ENCODE results near the gene IQGAP1. TPM values are rescaled to one million over a fixed set of nuclear protein-coding genes. Genes with fewer than 3 reads are reported as not detected.
"Not testable (repeated sequence)": the region's sequence is repeated elsewhere in the genome, so short reads cannot be mapped to it uniquely, and the experiment has no call there.

Gene IQGAP1
- total RNA-seq, 6 experiments from 2014 or later: 172 to 201 (median 185) TPM

DNA sequence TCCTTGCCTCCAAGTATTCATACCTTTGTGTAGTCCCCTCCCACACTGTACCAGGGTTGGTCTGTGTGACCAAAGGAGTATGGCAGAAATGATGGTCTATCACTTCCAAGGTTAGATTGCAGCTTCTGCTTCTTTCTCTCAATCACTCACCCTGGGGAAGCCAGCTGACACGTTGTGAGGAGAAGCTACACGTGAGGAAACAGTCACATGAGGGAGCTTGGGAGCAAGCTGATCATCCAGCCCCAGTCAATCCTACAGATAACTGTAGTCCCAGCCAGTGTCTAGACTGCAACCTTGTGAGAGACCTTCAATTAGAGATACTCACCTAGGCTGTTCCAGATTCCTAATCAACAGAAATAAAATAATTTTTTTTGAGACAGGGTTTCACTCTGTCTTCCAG, 42.2 kb upstream of the IQGAP1 start:
- H3K27me3 Mint-ChIP-seq (ENCODE audit: insufficient read depth): no peaks in the 10 kb centered on the region; the same call in none of the 2 replicates

DNA sequence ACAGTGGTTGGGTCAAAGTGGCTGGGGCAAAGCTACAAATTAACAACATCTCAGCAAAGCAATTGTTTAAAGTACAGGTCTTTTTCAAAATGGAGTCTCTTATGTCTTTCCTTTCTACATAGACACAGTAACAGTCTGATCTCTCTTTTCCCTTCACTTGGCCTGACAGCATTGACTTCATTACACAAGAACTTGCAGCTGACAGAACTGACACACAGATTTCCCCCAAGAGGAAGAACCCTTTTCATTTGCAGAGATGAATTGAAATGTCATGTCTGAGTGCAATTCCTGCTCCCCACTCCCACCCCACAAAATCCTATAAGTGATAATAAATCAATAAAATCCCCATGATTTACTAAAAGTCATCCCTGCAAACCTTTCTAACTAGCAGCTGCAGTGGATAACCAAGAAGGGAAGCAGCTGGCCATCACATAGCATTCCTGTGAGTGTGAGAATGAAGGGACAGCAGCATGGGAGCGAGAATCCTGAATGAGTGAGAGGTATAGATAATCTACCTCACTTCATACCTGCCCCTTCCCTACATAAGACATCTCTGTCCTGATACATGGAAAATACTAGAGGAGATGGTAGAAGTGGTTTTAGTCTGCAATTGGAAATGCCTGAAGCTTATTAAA, 40.5 kb upstream of the IQGAP1 start:
- H3K36me3 Mint-ChIP-seq (ENCODE audit: low read depth); H3K27me3 Mint-ChIP-seq (ENCODE audit: insufficient read depth); DNase-seq; H3K4me3 Mint-ChIP-seq; H3K9me3 Mint-ChIP-seq; H3K27ac Mint-ChIP-seq: not testable (repeated sequence)
- H3K4me1 Mint-ChIP-seq (ENCODE audit: low read depth): peaks cover 36% of the 10 kb centered on the region

More for the DNA sequence above, 42.2 kb upstream of the IQGAP1 start:
- Mint-ChIP-seq H3K27ac (no peak overlapping the region), H3K4me3 (no peak overlapping the region), H3K9me3 (no peaks in the 10 kb centered on the region), H3K4me1 (ENCODE audit: low read depth) (peaks cover 30% of the 10 kb centered on the region), H3K36me3 (ENCODE audit: low read depth) (no peaks in the 10 kb centered on the region)
- TF ChIP-seq, protein P1, sequence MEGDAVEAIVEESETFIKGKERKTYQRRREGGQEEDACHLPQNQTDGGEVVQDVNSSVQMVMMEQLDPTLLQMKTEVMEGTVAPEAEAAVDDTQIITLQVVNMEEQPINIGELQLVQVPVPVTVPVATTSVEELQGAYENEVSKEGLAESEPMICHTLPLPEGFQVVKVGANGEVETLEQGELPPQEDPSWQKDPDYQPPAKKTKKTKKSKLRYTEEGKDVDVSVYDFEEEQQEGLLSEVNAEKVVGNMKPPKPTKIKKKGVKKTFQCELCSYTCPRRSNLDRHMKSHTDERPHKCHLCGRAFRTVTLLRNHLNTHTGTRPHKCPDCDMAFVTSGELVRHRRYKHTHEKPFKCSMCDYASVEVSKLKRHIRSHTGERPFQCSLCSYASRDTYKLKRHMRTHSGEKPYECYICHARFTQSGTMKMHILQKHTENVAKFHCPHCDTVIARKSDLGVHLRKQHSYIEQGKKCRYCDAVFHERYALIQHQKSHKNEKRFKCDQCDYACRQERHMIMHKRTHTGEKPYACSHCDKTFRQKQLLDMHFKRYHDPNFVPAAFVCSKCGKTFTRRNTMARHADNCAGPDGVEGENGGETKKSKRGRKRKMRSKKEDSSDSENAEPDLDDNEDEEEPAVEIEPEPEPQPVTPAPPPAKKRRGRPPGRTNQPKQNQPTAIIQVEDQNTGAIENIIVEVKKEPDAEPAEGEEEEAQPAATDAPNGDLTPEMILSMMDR (IDR thresholded peaks at IDR 0.05): no peak
- no peak for DNase-seq

DNA sequence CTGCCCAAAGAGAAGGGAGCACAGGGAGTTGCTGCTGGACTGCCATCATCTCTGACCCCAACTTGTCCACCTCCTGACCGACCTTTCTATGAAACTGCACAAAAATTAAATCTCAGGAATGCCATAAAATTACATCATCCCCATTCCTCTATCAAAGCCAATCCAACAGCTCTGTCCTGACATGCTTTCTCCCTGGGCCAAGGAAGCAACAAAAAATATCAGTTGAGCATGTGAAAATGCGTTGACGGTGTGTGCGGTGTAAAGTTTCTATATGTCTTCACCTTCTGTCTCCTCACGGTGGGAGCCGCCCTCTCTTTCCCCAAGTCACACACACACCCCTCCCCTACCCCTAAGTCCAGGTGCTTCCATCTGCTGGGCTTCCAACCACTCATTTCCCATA, 39.6 kb upstream of the IQGAP1 start:
- Mint-ChIP-seq H3K27ac (no peak overlapping the region), H3K36me3 (ENCODE audit: low read depth) (no peaks in the 10 kb centered on the region), H3K27me3 (ENCODE audit: insufficient read depth) (no peaks in the 10 kb centered on the region; the same call in none of the 2 replicates), H3K4me1 (ENCODE audit: low read depth) (peaks cover 26% of the 10 kb centered on the region), H3K4me3 (no peak overlapping the region), H3K9me3 (no peaks in the 10 kb centered on the region)
- TF ChIP-seq, protein P1 (IDR thresholded peaks at IDR 0.05): no peak
- no peak for DNase-seq

DNA sequence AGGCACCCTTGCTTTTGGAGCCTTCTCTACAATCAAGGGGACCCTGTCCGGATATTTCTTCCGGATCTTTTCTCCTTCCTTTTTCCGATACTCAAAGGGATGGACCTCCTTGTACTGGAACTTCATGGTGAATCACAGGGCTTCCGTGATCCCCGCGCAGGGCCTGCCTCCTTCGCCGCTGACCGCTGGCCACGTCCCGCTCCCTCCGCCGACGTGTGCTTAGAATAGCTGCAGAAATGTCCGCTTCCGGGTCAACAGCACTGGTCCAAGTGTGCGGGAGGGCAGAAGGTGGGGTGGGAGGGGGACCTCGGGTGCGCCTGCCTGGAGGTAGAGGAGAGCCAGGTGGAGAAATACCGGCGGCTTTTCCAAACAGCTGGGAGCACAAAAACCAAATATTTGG, 39.0 kb upstream of the IQGAP1 start:
- no peak for DNase-seq
- Mint-ChIP-seq H3K4me3 (no peak overlapping the region), H3K4me1 (ENCODE audit: low read depth) (peaks cover 21% of the 10 kb centered on the region; the same call in 1 of the 2 replicates), H3K36me3 (ENCODE audit: low read depth) (no peaks in the 10 kb centered on the region), H3K27me3 (ENCODE audit: insufficient read depth) (no peaks in the 10 kb centered on the region; the same call in none of the 2 replicates), H3K9me3 (no peaks in the 10 kb centered on the region), H3K27ac (no peak overlapping the region)
- TF ChIP-seq, protein P1 (IDR thresholded peaks at IDR 0.05): no peak

DNA sequence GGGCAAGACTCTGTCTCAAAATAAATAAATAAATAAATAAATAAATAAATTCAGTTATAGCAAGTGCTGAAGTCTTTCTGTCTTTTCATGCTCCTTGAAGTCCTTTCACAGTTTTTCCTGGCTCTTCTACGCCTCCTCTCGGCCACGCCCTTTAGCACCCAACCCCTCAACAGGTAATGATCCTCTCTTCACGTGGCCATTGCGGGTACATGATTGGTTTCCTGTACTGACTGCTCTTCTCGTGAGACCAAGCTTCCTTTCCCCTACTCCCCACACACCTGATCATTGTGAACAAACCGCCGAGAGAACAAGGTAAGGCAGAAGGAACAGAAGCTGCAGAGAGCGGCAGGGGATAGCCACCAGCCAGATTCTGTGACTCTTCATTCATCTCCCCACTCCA, 38.2 kb upstream of the IQGAP1 start:
- no peaks in the 10 kb centered on the region for H3K36me3 Mint-ChIP-seq (ENCODE audit: low read depth)
- H3K4me1 Mint-ChIP-seq (ENCODE audit: low read depth): peaks cover 21% of the 10 kb centered on the region; the same call in 1 of the 2 replicates
- DNase-seq: no peak
- H3K27ac Mint-ChIP-seq: no peak overlapping the region
- no peaks in the 10 kb centered on the region for H3K9me3 Mint-ChIP-seq
- no peak overlapping the region for H3K4me3 Mint-ChIP-seq
- TF ChIP-seq, protein P1 (IDR thresholded peaks at IDR 0.05): no peak
- H3K27me3 Mint-ChIP-seq (ENCODE audit: insufficient read depth): no peaks in the 10 kb centered on the region; the same call in none of the 2 replicates

DNA sequence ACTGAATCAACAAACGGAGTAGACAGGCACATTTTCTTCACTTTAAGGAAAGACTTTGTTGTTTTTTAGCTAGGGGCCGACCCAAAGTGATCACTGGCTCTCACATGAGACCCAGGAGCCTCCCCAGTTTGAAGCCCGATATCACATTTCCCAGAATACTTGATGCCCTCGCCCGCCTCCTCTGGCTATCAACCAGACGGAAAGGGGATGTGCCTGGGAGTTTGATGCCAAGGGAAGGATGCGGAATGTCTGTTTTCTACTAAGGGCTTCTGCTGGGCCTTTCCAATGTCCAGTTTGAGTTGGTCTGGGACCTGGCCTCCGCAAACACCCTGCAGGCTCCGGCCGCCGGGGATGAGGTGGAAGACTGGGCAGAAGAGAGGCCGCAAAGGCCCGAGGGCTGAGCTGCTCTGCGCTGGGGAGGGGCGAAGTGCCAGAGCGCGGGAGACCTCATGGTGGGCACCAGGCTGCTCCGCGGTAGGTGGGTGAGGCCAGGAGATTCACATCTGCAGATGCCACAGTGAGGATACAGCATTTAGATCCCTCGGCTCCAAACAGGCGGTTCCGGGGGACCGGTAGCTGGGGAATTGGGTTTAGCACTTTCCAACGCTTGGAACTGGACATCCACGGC, 36.4 kb upstream of the IQGAP1 start:
- TF ChIP-seq, protein P1 (IDR thresholded peaks at IDR 0.05): no peak
- Mint-ChIP-seq H3K36me3 (ENCODE audit: low read depth) (no peaks in the 10 kb centered on the region), H3K27me3 (ENCODE audit: insufficient read depth) (no peaks in the 10 kb centered on the region; the same call in none of the 2 replicates), H3K4me3 (peak overlapping the region; percentile 94), H3K27ac (no peak overlapping the region), H3K9me3 (no peaks in the 10 kb centered on the region), H3K4me1 (ENCODE audit: low read depth) (peaks cover 21% of the 10 kb centered on the region; the same call in 1 of the 2 replicates)
- no peak for DNase-seq
